DOHH2 (cell line): Measurements from ENCODE around the gene DSTYK.

Experiments
- H3F3A ChIP-seq: fragments of 200-600 bp; sonication (generic), shearing (Covaris generic); 2 replicates; pipeline ENCODE4 v1.6.0; 2016; ENCODE audit warnings: antibody characterized with exemption, mild to moderate bottlenecking; ENCODE audit not compliant: control insufficient read depth, insufficient read depth
- H3K27ac ChIP-seq: fragments of 200-600 bp; sonication (generic); 2 replicates; pipeline ENCODE4 v1.5.1; 2014; ENCODE audit warnings: low read depth, mild to moderate bottlenecking, low read length, moderate library complexity
- H3K27me3 ChIP-seq: fragments of 200-600 bp; sonication (generic); 2 replicates; pipeline ENCODE4 v1.6.1; 2014; ENCODE audit warnings: mild to moderate bottlenecking, low read length, mixed read lengths; ENCODE audit not compliant: control insufficient read depth
- H3K36me3 ChIP-seq: fragments of 200-600 bp; sonication (generic); 2 replicates; pipeline ENCODE4 v1.6.1; 2014; ENCODE audit warnings: mild to moderate bottlenecking, low read length, moderate library complexity, mixed read lengths; ENCODE audit not compliant: control insufficient read depth
- H3K4me1 ChIP-seq: fragments of 200-600 bp; sonication (generic); 2 replicates; pipeline ENCODE4 v1.6.1; 2014; ENCODE audit warnings: mild to moderate bottlenecking, low read length, mixed read lengths; ENCODE audit not compliant: control insufficient read depth
- H3K4me2 ChIP-seq: fragments of 200-600 bp; sonication (generic); 2 replicates; pipeline ENCODE4 v1.6.0; 2014; ENCODE audit warnings: mild to moderate bottlenecking, low read length, moderate library complexity
- H3K4me3 ChIP-seq: fragments of 200-600 bp; sonication (generic); 2 replicates; pipeline ENCODE4 v1.5.1; 2014; ENCODE audit warnings: mild to moderate bottlenecking, low read length, mixed read lengths
- H3K79me2 ChIP-seq: fragments of 200-600 bp; sonication (generic); 2 replicates; pipeline ENCODE4 v1.6.1; 2014; ENCODE audit warnings: mild to moderate bottlenecking, low read length, mixed read lengths; ENCODE audit not compliant: control insufficient read depth
- H3K9me2 ChIP-seq: fragments of 200-600 bp; sonication (generic); replicated peaks from 2 replicates; pipeline ENCODE4 v1.6.1; 2014; ENCODE audit warnings: mild to moderate bottlenecking, low read length, mixed read lengths; ENCODE audit not compliant: control insufficient read depth
- H3K9me3 ChIP-seq: fragments of 200-600 bp; sonication (generic); 2 replicates; pipeline ENCODE4 v1.6.1; 2014; ENCODE audit warnings: antibody characterized with exemption, low read length, mixed read lengths; ENCODE audit not compliant: control insufficient read depth, insufficient read depth
- H4K20me1 ChIP-seq: fragments of 200-600 bp; sonication (generic); 2 replicates; pipeline ENCODE4 v1.6.0; 2014; ENCODE audit warnings: low read depth, mild to moderate bottlenecking, antibody characterized with exemption, low read length, moderate library complexity; ENCODE audit not compliant: control insufficient read depth, insufficient read depth
- EZH2phosphoT487 ChIP-seq: fragments of 200-600 bp; sonication (generic); IDR thresholded peaks from 2 replicates; pipeline ENCODE4 v1.6.1; 2017; ENCODE audit warnings: borderline replicate concordance, mild to moderate bottlenecking, antibody characterized with exemption, low read length, moderate library complexity, mixed read lengths
- TF ChIP-seq, protein P1 (sequence below): fragments of 200-600 bp; sonication (generic); IDR thresholded peaks from one replicate; pipeline ENCODE4 v1.5.1; 2014; ENCODE audit warnings: antibody characterized with exemption, mild to moderate bottlenecking, low read depth, low read length; ENCODE audit not compliant: poor library complexity, severe bottlenecking

Gene DSTYK

DNA sequence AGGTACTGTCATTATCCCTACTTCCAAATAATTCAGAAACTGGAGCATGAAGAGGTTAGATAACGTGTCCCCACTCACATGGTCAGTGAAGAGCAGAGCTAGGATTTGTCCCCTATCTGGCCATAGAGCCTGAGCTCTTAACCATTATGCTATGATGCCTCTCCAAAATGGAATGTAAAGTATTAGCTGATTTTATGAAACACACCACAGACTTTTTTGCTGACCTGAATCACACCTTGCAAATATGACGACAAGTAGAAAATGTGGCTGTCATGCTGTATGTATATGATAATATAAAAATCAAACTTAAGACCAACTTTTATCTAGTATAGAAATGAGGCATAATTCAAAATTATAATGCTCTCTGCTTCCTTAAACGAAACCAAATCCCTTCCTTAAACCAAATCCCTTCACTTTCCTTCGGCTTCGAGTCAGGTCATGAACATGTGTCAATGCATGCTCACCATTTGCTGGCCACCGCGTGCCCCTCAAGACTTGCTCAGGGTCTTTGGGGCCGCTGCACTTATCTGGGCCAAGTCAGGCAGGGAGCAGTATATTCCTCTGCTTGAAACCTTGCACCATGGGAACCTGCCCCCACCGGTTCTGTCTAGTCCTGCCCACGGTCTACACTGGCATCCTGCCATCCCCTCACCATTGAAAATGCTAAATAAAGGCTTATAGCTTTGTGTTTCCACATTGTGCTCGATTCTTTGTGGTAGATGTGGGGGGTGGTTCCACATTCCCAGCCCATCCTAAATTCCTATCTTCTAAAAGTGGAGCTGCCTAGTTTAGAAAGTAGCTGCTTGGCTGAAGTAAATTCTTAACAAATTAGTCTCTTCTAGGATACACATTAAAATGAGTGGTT lies 14.6 kb upstream of the DSTYK start:
- H3K79me2 ChIP-seq = no peaks in the 10 kb centered on the region
- TF ChIP-seq, protein P1, sequence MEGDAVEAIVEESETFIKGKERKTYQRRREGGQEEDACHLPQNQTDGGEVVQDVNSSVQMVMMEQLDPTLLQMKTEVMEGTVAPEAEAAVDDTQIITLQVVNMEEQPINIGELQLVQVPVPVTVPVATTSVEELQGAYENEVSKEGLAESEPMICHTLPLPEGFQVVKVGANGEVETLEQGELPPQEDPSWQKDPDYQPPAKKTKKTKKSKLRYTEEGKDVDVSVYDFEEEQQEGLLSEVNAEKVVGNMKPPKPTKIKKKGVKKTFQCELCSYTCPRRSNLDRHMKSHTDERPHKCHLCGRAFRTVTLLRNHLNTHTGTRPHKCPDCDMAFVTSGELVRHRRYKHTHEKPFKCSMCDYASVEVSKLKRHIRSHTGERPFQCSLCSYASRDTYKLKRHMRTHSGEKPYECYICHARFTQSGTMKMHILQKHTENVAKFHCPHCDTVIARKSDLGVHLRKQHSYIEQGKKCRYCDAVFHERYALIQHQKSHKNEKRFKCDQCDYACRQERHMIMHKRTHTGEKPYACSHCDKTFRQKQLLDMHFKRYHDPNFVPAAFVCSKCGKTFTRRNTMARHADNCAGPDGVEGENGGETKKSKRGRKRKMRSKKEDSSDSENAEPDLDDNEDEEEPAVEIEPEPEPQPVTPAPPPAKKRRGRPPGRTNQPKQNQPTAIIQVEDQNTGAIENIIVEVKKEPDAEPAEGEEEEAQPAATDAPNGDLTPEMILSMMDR = no peak
- no peak for TF ChIP-seq EZH2phosphoT487
- H3K4me3 ChIP-seq = no peak overlapping the region
- peaks cover 40% of the 10 kb centered on the region for H3K4me1 ChIP-seq
- H3K9me3 ChIP-seq = no peaks in the 10 kb centered on the region
- H4K20me1 ChIP-seq = no peaks in the 10 kb centered on the region
- H3K36me3 ChIP-seq = no peaks in the 10 kb centered on the region
- H3K4me2 ChIP-seq = no peak overlapping the region
- no peak overlapping the region for H3K27ac ChIP-seq
- no peaks in the 10 kb centered on the region for H3K9me2 ChIP-seq
- H3F3A ChIP-seq = 0 out of 2 replicates have a peak, but pooled peaks cover 3% of the 10 kb centered on the region
- peaks cover 58% of the 10 kb centered on the region for H3K27me3 ChIP-seq

DNA sequence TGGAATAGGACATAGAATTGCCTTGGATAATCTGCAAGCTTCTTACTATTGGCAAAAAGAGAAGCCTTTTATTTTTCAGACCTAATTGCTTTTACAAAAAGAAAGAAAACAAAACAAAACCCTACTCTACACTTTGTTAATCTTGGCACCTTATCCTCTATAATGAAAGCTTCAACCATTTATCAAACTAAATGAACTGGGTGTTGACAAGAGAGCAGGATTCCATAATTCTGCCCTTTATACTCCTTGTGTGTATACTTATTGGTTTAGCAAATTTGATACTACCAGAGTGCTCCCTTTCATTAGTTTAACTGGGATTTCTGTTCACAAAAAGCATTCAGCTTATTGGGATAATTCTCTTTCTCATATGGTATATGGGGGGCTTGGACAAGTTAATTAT lies 13.2 kb upstream of the DSTYK start:
- Histone ChIP-seq H3K9me2 (no peaks in the 10 kb centered on the region), H4K20me1 (no peaks in the 10 kb centered on the region), H3K27me3 (peaks cover 53% of the 10 kb centered on the region), H3K9me3 (no peaks in the 10 kb centered on the region), H3K4me3 (no peak overlapping the region), H3K36me3 (no peaks in the 10 kb centered on the region), H3K4me1 (peaks cover 27% of the 10 kb centered on the region), H3F3A (0 out of 2 replicates have a peak, but pooled peaks cover 3% of the 10 kb centered on the region), H3K27ac (no peak overlapping the region), H3K79me2 (no peaks in the 10 kb centered on the region), H3K4me2 (no peak overlapping the region)
- TF ChIP-seq, protein P1 = no peak
- TF ChIP-seq EZH2phosphoT487 = no peak

DNA sequence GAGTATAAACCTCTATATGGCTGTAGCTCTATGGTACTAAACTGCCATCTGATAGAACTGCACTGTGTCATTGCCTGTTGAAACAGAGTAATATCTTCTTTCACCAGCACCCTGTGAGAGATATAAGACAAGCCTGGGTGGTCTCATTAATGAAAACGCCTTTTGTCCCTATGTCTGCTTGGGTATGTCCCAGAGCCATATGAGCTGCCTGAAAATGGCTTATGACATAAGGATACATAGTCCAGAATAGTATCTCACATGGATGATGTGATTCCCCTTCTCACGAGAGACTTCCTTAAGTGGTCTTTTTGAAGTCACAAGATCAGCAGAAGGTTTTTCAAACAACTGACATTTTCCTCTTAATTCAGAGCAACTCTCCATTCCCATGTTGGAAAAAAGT lies 8.9 kb upstream of the DSTYK start:
- H4K20me1 ChIP-seq = no peaks in the 10 kb centered on the region
- peaks cover 21% of the 10 kb centered on the region for H3K27me3 ChIP-seq
- no peaks in the 10 kb centered on the region for H3K9me2 ChIP-seq
- H3K9me3 ChIP-seq = no peaks in the 10 kb centered on the region
- H3K4me2 ChIP-seq = no peak overlapping the region
- H3F3A ChIP-seq = 0 out of 2 replicates have a peak, but pooled peaks cover 3% of the 10 kb centered on the region
- H3K4me1 ChIP-seq = no peaks in the 10 kb centered on the region
- TF ChIP-seq, protein P1 = no peak
- no peak for TF ChIP-seq EZH2phosphoT487
- no peak overlapping the region for H3K4me3 ChIP-seq
- H3K27ac ChIP-seq = no peak overlapping the region
- no peaks in the 10 kb centered on the region for H3K79me2 ChIP-seq
- H3K36me3 ChIP-seq = no peaks in the 10 kb centered on the region
